ENCODE data around the gene ARID1A.

- no peak for TF ChIP-seq CTCF (IDR thresholded peaks at IDR 0.05)
- no peak for TF ChIP-seq POLR2AphosphoS5 (IDR thresholded peaks at IDR 0.05)
Measured at GRCh38 chr1:26729633-26730032, 33.8 kb downstream of the ARID1A start.

All from prostate gland (tissue), 2 donors.